Activated CD4-positive, alpha-beta memory T cell treated with anti-CD3 and anti-CD28 coated beads, Interleukin-2, amount 10 ng/mL, durations not matched to agents 7 days and 5 days (primary cell): Measurements from ENCODE around the gene ANXA9. TPM values are rescaled to one million over a fixed set of nuclear protein-coding genes. Genes with fewer than 3 reads are reported as not detected.

Experiments used
- CTCF ChIA-PET: fragments of 350-600 bp; sonication (Branson Sonifier 250); formaldehyde crosslinking; loops from one replicate; lab custom pipeline; 2021; ENCODE audit warnings: antibody characterized with exemption, inconsistent platforms; lab: Charles Lee
- POLR2A ChIA-PET: fragments of 350-600 bp; sonication (Branson Sonifier 250); formaldehyde crosslinking; loops from one replicate; lab custom pipeline; 2021; ENCODE audit warnings: antibody characterized with exemption; lab: Charles Lee
- DNase-seq: peaks from one replicate; pipeline ENCODE4 v3.0.0-alpha.2; 2020
- H3K27ac Mint-ChIP-seq: one replicate; pipeline ENCODE4 v1.8.0; 2021; ENCODE audit warnings: mild to moderate bottlenecking, mixed read lengths
- H3K27me3 Mint-ChIP-seq: one replicate; pipeline ENCODE4 v1.8.0; 2021; ENCODE audit warnings: mixed read lengths
- H3K36me3 Mint-ChIP-seq: one replicate; pipeline ENCODE4 v1.8.0; 2021; ENCODE audit warnings: low read depth, mixed read lengths
- H3K4me1 Mint-ChIP-seq: one replicate; pipeline ENCODE4 v1.8.0; 2021; ENCODE audit warnings: mixed read lengths
- H3K4me3 Mint-ChIP-seq: one replicate; pipeline ENCODE4 v1.8.0; 2021; ENCODE audit warnings: mild to moderate bottlenecking, mixed read lengths
- H3K9me3 Mint-ChIP-seq: one replicate; pipeline ENCODE4 v1.8.0; 2021; ENCODE audit warnings: mixed read lengths
- total RNA-seq, 2 experiments: library from RNA; stranded (reverse); gene quantifications; one replicate each; pipeline ENCODE4 v1.2.3, GENCODE V29; 2021

The ANXA9 gene
- total RNA-seq, 2 experiments from 2014 or later = not detected

- CTCF ChIA-PET = interaction anchor here (1.9 to 2.0 kb wide), 2 partner anchors 12 to 16 kb away, joined by 5 to 6 read pairs; no protein-coding TSS in a partner anchor
- POLR2A ChIA-PET = interaction anchor here (1.0 to 1.9 kb wide), 4 partner anchors 16 to 148 kb away, joined by 3 to 7 read pairs (median 6); partner anchors contain the start of genes GABPB2 and TNFAIP8L2
- H3K27ac Mint-ChIP-seq = peak within 1 kb of the TSS; percentile 83
- peaks cover 73% of the 10 kb centered on the region for H3K4me1 Mint-ChIP-seq
- peaks cover 3% of the 10 kb centered on the region for H3K36me3 Mint-ChIP-seq
- no peaks in the 10 kb centered on the region for H3K9me3 Mint-ChIP-seq
- H3K27me3 Mint-ChIP-seq = no peaks in the 10 kb centered on the region
- H3K4me3 Mint-ChIP-seq = peak within 1 kb of the TSS; percentile 93
- DNase-seq = peak; percentile 96
Measured at GRCh38 chr1:151008244-151009205, 26.4 kb downstream of the ANXA9 start, which contains the start of gene PRUNE1. TSS of gene PRUNE1 (plus strand) at chr1:151008449. CDS start at chr1:151008633, 184 bp downstream.

GRCh38 chr1:151009206-151009587 lies 27.1 kb downstream of the ANXA9 start:
- CTCF ChIA-PET = interaction anchor here (1.9 to 2.0 kb wide), 2 partner anchors 13 to 15 kb away, joined by 5 to 6 read pairs; no protein-coding TSS in a partner anchor
- Mint-ChIP-seq H3K9me3 (no peaks in the 10 kb centered on the region), H3K27me3 (no peaks in the 10 kb centered on the region), H3K36me3 (peaks cover 3% of the 10 kb centered on the region), H3K27ac (peak overlapping the region; percentile 83), H3K4me3 (peak overlapping the region; percentile 93), H3K4me1 (peaks cover 66% of the 10 kb centered on the region)
- DNase-seq = no peak
- POLR2A ChIA-PET = interaction anchor here (0.7 to 1.9 kb wide), 4 partner anchors 15 to 61 kb away, joined by 3 to 7 read pairs (median 6); partner anchors contain the start of genes C1orf56 and GABPB2

- peaks cover 3% of the 10 kb centered on the region for H3K36me3 Mint-ChIP-seq
- peaks cover 62% of the 10 kb centered on the region for H3K4me1 Mint-ChIP-seq
- no peak overlapping the region for H3K27ac Mint-ChIP-seq
- ChIA-PET POLR2A (interaction anchor here (0.7 to 1.9 kb wide), 5 partner anchors 15 to 61 kb away, joined by 3 to 7 read pairs (median 4); partner anchors contain the start of genes C1orf56 and GABPB2), CTCF (interaction anchor here (0.7 to 2.0 kb wide), 4 partner anchors 14 to 326 kb away, joined by 3 to 6 read pairs (median 4); partner anchors contain the start of gene CDC42SE1)
- H3K9me3 Mint-ChIP-seq = no peaks in the 10 kb centered on the region
- DNase-seq = no peak
- H3K27me3 Mint-ChIP-seq = no peaks in the 10 kb centered on the region
- H3K4me3 Mint-ChIP-seq = peak overlapping the region; percentile 93
Measured at GRCh38 chr1:151009674-151010345, 27.7 kb downstream of the ANXA9 start.

GRCh38 chr1:151010346-151010726 lies 28.2 kb downstream of the ANXA9 start:
- Mint-ChIP-seq H3K4me1 (peaks cover 60% of the 10 kb centered on the region), H3K9me3 (no peaks in the 10 kb centered on the region), H3K27ac (no peak overlapping the region), H3K4me3 (no peak overlapping the region), H3K36me3 (peaks cover 3% of the 10 kb centered on the region), H3K27me3 (no peaks in the 10 kb centered on the region)
- ChIA-PET POLR2A (interaction anchor here (1.4 kb wide), 1 partner anchor 36 kb away, joined by 3 read pairs; no protein-coding TSS in a partner anchor), CTCF (interaction anchor here (0.7 to 2.0 kb wide), 3 partner anchors 14 to 326 kb away, joined by 3 to 5 read pairs (median 3); partner anchors contain the start of gene CDC42SE1)
- DNase-seq = no peak

GRCh38 chr1:151011154-151011850 lies 29.2 kb downstream of the ANXA9 start:
- CTCF ChIA-PET = interaction anchor here (0.9 kb wide), 1 partner anchor 22 kb away, joined by 3 read pairs; no protein-coding TSS in a partner anchor

GRCh38 chr1:151012684-151013471 lies 30.8 kb downstream of the ANXA9 start:
- ChIA-PET CTCF (no interaction called here), POLR2A (interaction anchor here (2.0 kb wide), 1 partner anchor 35 kb away, joined by 6 read pairs; the partner anchor contains the start of gene C1orf56)
- Mint-ChIP-seq H3K27me3 (no peaks in the 10 kb centered on the region), H3K27ac (no peak overlapping the region), H3K36me3 (peaks cover 3% of the 10 kb centered on the region), H3K4me3 (no peak overlapping the region), H3K4me1 (peaks cover 34% of the 10 kb centered on the region), H3K9me3 (no peaks in the 10 kb centered on the region)
- no peak for DNase-seq

More at GRCh38 chr1:151011154-151011850, 29.2 kb downstream of the ANXA9 start:
- H3K27me3 Mint-ChIP-seq = no peaks in the 10 kb centered on the region
- no peaks in the 10 kb centered on the region for H3K9me3 Mint-ChIP-seq
- no peak overlapping the region for H3K4me3 Mint-ChIP-seq
- DNase-seq = no peak
- H3K27ac Mint-ChIP-seq = no peak overlapping the region
- POLR2A ChIA-PET = interaction anchor here (1.0 to 2.0 kb wide), 3 partner anchors 35 to 146 kb away, joined by 3 to 6 read pairs (median 4); partner anchors contain the start of genes C1orf56 and TNFAIP8L2
- peaks cover 50% of the 10 kb centered on the region for H3K4me1 Mint-ChIP-seq
- peaks cover 3% of the 10 kb centered on the region for H3K36me3 Mint-ChIP-seq

GRCh38 chr1:151013518-151013917 lies 31.4 kb downstream of the ANXA9 start:
- H3K27me3 Mint-ChIP-seq = no peaks in the 10 kb centered on the region
- ChIA-PET POLR2A (no interaction called here), CTCF (interaction anchor here (1.1 kb wide), 1 partner anchor 38 kb away, joined by 3 read pairs; no protein-coding TSS in a partner anchor)
- no peaks in the 10 kb centered on the region for H3K9me3 Mint-ChIP-seq
- H3K4me1 Mint-ChIP-seq = peaks cover 29% of the 10 kb centered on the region
- no peak for DNase-seq
- H3K4me3 Mint-ChIP-seq = no peak overlapping the region
- peaks cover 5% of the 10 kb centered on the region for H3K36me3 Mint-ChIP-seq
- no peak overlapping the region for H3K27ac Mint-ChIP-seq

- ChIA-PET CTCF (interaction anchor here (0.6 to 2.9 kb wide), 36 partner anchors 12 to 276 kb away, joined by 3 to 51 read pairs (median 4); partner anchors contain the start of genes BNIPL, C1orf56, CDC42SE1 and GABPB2), POLR2A (interaction anchor here (0.6 to 2.6 kb wide), 11 partner anchors 16 to 142 kb away, joined by 3 to 15 read pairs (median 5); partner anchors contain the start of genes C1orf56, CDC42SE1, GABPB2 and LYSMD1)
- peaks cover 6% of the 10 kb centered on the region for H3K4me1 Mint-ChIP-seq
- peak overlapping the region; percentile 62 for H3K27ac Mint-ChIP-seq
- DNase-seq = peak; percentile 87
- H3K27me3 Mint-ChIP-seq = no peaks in the 10 kb centered on the region
- H3K9me3 Mint-ChIP-seq = no peaks in the 10 kb centered on the region
- peak overlapping the region; percentile 18 for H3K4me3 Mint-ChIP-seq
- peaks cover 25% of the 10 kb centered on the region for H3K36me3 Mint-ChIP-seq
Measured at GRCh38 chr1:151024540-151025146, 42.6 kb downstream of the ANXA9 start.

- CTCF ChIA-PET = interaction anchor here (0.7 to 2.9 kb wide), 5 partner anchors 17 to 130 kb away, joined by 3 to 51 read pairs (median 5); partner anchors contain the start of genes CDC42SE1 and TNFAIP8L2
- peaks cover 31% of the 10 kb centered on the region for H3K36me3 Mint-ChIP-seq
- no peaks in the 10 kb centered on the region for H3K9me3 Mint-ChIP-seq
- POLR2A ChIA-PET = interaction anchor here (0.7 kb wide), 1 partner anchor 96 kb away, joined by 3 read pairs; no protein-coding TSS in a partner anchor
- H3K27ac Mint-ChIP-seq = no peak overlapping the region
- peaks cover 6% of the 10 kb centered on the region for H3K4me1 Mint-ChIP-seq
- H3K27me3 Mint-ChIP-seq = no peaks in the 10 kb centered on the region
- no peak for DNase-seq
- H3K4me3 Mint-ChIP-seq = no peak overlapping the region
Measured at GRCh38 chr1:151026460-151026859, 44.4 kb downstream of the ANXA9 start.

- H3K9me3 Mint-ChIP-seq = no peaks in the 10 kb centered on the region
- ChIA-PET POLR2A (no interaction called here), CTCF (interaction anchor here (1.6 kb wide), 1 partner anchor 36 kb away, joined by 3 read pairs; no protein-coding TSS in a partner anchor)
- H3K4me3 Mint-ChIP-seq = no peak overlapping the region
- no peak for DNase-seq
- H3K4me1 Mint-ChIP-seq = no peaks in the 10 kb centered on the region
- H3K36me3 Mint-ChIP-seq = peaks cover 42% of the 10 kb centered on the region
- no peaks in the 10 kb centered on the region for H3K27me3 Mint-ChIP-seq
- H3K27ac Mint-ChIP-seq = no peak overlapping the region
Measured at GRCh38 chr1:151032164-151032563, 50.1 kb downstream of the ANXA9 start.
